Gastroesophageal sphincter (tissue), 3 donors: ENCODE data around the gene MAP3K21.

Source experiments
- EP300 ChIP-seq: sonication (generic); formaldehyde crosslinking; IDR thresholded peaks from one replicate; pipeline ENCODE4 v1.6.1; 2017; ENCODE audit warnings: antibody characterized with exemption, mild to moderate bottlenecking
- POLR2A ChIP-seq, 2 donors: fragments of 450-650 bp; IDR thresholded peaks; one replicate each; pipeline ENCODE4 v1.6.1; 2017; ENCODE audit warnings: antibody characterized with exemption in 2 of 2, mild to moderate bottlenecking in 2 of 2, moderate library complexity in 1 of 2
- POLR2AphosphoS5 ChIP-seq: sonication (generic); formaldehyde crosslinking; IDR thresholded peaks from one replicate; pipeline ENCODE4 v1.6.1; 2017; ENCODE audit warnings: antibody characterized with exemption
- TF ChIP-seq, protein P1 (sequence below), 4 experiments: fragments of 200-600 bp in 2 of 4; fragments of 450-650 bp in 2 of 4; sonication (generic) in 1 of 4; IDR thresholded peaks; one replicate each; pipeline ENCODE4 v1.5.1; 2017 to 2019; ENCODE audit warnings: antibody characterized with exemption in 4 of 4, mild to moderate bottlenecking in 2 of 4, moderate library complexity in 2 of 4

DNA sequence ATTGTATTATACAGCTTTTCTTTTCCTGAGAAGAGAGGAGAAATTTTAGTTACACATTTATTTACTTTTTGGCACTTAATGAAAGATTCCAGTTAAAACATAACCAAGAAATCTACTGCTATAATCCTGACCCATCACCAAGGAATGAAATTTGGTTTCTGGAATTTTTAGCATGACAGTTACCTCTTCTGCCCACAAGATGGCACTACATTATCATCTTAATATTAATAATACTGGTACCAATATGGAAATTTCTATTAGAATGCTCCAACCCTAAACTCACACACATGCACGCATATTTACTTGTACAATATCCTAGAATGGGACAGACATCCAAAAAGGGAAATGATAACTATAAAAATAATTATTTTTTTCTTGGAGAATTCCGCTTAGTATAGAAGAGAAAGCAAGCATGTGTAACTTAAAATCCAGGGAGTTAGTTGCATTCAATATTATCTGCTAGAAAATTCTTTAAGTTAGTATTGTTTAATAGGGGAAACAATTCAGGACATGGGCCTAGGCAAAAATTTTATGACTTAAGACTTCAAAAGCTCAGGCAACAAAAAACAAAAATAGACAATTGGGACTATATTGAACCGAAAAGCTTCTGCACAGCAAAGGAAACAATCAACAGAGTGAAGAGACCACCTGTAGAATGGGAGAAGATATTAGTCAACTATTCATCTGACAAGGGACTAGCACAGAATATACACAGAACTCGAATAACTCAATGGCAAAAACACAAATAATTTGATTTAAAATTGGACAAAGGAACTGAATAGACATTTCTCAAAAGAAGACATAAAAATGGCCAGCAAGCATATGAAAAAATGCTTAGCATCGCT, 37.4 kb downstream of the MAP3K21 start:
- TF ChIP-seq, protein P1, sequence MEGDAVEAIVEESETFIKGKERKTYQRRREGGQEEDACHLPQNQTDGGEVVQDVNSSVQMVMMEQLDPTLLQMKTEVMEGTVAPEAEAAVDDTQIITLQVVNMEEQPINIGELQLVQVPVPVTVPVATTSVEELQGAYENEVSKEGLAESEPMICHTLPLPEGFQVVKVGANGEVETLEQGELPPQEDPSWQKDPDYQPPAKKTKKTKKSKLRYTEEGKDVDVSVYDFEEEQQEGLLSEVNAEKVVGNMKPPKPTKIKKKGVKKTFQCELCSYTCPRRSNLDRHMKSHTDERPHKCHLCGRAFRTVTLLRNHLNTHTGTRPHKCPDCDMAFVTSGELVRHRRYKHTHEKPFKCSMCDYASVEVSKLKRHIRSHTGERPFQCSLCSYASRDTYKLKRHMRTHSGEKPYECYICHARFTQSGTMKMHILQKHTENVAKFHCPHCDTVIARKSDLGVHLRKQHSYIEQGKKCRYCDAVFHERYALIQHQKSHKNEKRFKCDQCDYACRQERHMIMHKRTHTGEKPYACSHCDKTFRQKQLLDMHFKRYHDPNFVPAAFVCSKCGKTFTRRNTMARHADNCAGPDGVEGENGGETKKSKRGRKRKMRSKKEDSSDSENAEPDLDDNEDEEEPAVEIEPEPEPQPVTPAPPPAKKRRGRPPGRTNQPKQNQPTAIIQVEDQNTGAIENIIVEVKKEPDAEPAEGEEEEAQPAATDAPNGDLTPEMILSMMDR (IDR thresholded peaks at IDR 0.05): peak; percentile 45 to 65 (median 57)
- no peak for TF ChIP-seq POLR2A (IDR thresholded peaks at IDR 0.05)
- TF ChIP-seq EP300: no peak
- TF ChIP-seq POLR2AphosphoS5: no peak
